Thyroid gland (tissue), 4 donors: Measurements from ENCODE around the gene PLEKHG4.

Experiments
- CTCF ChIP-seq, 6 experiments: fragments of 200-600 bp in 3 of 6; fragments of 450-650 bp in 3 of 6; sonication (generic) in 3 of 6; IDR thresholded peaks; one replicate each; pipeline ENCODE4 v1.5.1; 2016 to 2019; ENCODE audit warnings: antibody characterized with exemption in 6 of 6, mild to moderate bottlenecking in 2 of 6, inconsistent platforms in 1 of 6, moderate library complexity in 1 of 6
- POLR2A ChIP-seq, 2 donors: fragments of 450-650 bp; IDR thresholded peaks; one replicate each; pipeline ENCODE4 v1.6.1; 2017; ENCODE audit warnings: antibody characterized with exemption in 2 of 2, mild to moderate bottlenecking in 2 of 2, moderate library complexity in 1 of 2

- TF ChIP-seq CTCF (IDR thresholded peaks at IDR 0.05) (no peak), POLR2A (IDR thresholded peaks at IDR 0.05) (no peak)
These were observed 1.0 kb downstream of the PLEKHG4 start for GRCh38 chr16:67280090-67281015.
